WTC11 (cell line): ENCODE data around the gene NRXN2. TPM values are rescaled to one million over a fixed set of nuclear protein-coding genes. Genes with fewer than 3 reads are reported as not detected.

ENCODE experiments used
- ATAC-seq: fragments of 200-7000 bp; cut with Tn5 transposase; 2 replicates; pipeline ENCODE4 v1.10.0; 2021; ENCODE audit warnings: mild to moderate bottlenecking, moderate library complexity
- CTCF ChIA-PET: fragments of 300-600 bp; sonication (Branson Sonifier 250); formaldehyde crosslinking; loops from one replicate; lab custom pipeline; 2021; ENCODE audit warnings: antibody characterized with exemption; lab: Charles Lee
- POLR2A ChIA-PET: fragments of 350-600 bp; sonication (Branson Sonifier 250); formaldehyde crosslinking; loops from one replicate; lab custom pipeline; 2021; ENCODE audit warnings: antibody characterized with exemption; lab: Charles Lee
- DNase-seq: peaks from one replicate; pipeline ENCODE4 v3.0.0; 2021; ENCODE audit warnings: low spot score
- H3K27ac Mint-ChIP-seq: 2 replicates; pipeline ENCODE4 v1.8.0; 2021; ENCODE audit warnings: mixed read lengths
- H3K27me3 Mint-ChIP-seq: 2 replicates; pipeline ENCODE4 v1.8.0; 2021; ENCODE audit warnings: low read depth, mild to moderate bottlenecking, moderate library complexity, mixed read lengths
- H3K36me3 Mint-ChIP-seq: 2 replicates; pipeline ENCODE4 v1.8.0; 2021; ENCODE audit warnings: mixed read lengths
- H3K4me1 Mint-ChIP-seq: 2 replicates; pipeline ENCODE4 v1.8.0; 2022; ENCODE audit warnings: mixed read lengths
- H3K4me3 Mint-ChIP-seq: 2 replicates; pipeline ENCODE4 v1.8.0; 2021; ENCODE audit warnings: mild to moderate bottlenecking, moderate library complexity, mixed read lengths
- H3K9me3 Mint-ChIP-seq: 2 replicates; pipeline ENCODE4 v1.8.0; 2021; ENCODE audit warnings: mixed read lengths
- ETV6 ChIP-seq: sonication (generic); formaldehyde crosslinking; IDR thresholded peaks from 2 replicates; pipeline ENCODE4 v1.8.1; 2022; ENCODE audit warnings: mild to moderate bottlenecking, missing genetic modification reagents
- GABPB1 ChIP-seq: sonication (generic); formaldehyde crosslinking; IDR thresholded peaks from 2 replicates; pipeline ENCODE4 v1.8.1; 2023; ENCODE audit warnings: mild to moderate bottlenecking, missing genetic modification reagents
- HMGA2 ChIP-seq: fragments of 250-450 bp; sonication (Bioruptor Pico); IDR thresholded peaks from 2 replicates; pipeline ENCODE4 v1.4.0; 2021; ENCODE audit warnings: mild to moderate bottlenecking, moderate library complexity
- RORB ChIP-seq: fragments of 250-450 bp; sonication (Bioruptor Pico); IDR thresholded peaks from 2 replicates; pipeline ENCODE4 v1.9.0; 2021; ENCODE audit warnings: mild to moderate bottlenecking
- SMAD4 ChIP-seq: sonication (generic); formaldehyde crosslinking; IDR thresholded peaks from 2 replicates; pipeline ENCODE4 v1.8.0; 2022; ENCODE audit warnings: mild to moderate bottlenecking, missing genetic modification reagents
- SP1 ChIP-seq: sonication (generic); formaldehyde crosslinking; conservative IDR thresholded peaks from 2 replicates; pipeline ENCODE4 v1.8.1; 2022; ENCODE audit warnings: missing genetic modification reagents
- ZNF121 ChIP-seq: sonication (generic); formaldehyde crosslinking; IDR thresholded peaks from 2 replicates; pipeline ENCODE4 v1.8.0; 2023; ENCODE audit warnings: missing genetic modification reagents
- ZNF423 ChIP-seq: fragments of 250-450 bp; sonication (Bioruptor Pico); IDR thresholded peaks from 2 replicates; pipeline ENCODE4 v2.1.2; 2022; ENCODE audit warnings: mild to moderate bottlenecking, moderate library complexity
- total RNA-seq: library from RNA; stranded (reverse); gene quantifications from 3 replicates; pipeline ENCODE4 v1.2.3, GENCODE V29; 2021
- TF ChIP-seq, protein P1 (sequence below): sonication (generic); formaldehyde crosslinking; IDR thresholded peaks from 2 replicates; pipeline ENCODE4 v1.8.0; 2022; ENCODE audit warnings: mild to moderate bottlenecking, missing genetic modification reagents
- TF ChIP-seq, protein P2 (sequence below): sonication (generic); formaldehyde crosslinking; IDR thresholded peaks from 2 replicates; pipeline ENCODE4 v1.8.0; 2022; ENCODE audit warnings: mild to moderate bottlenecking, missing genetic modification reagents
- TF ChIP-seq, protein P3 (sequence below): sonication (generic); formaldehyde crosslinking; IDR thresholded peaks from 2 replicates; pipeline ENCODE4 v1.8.1; 2023; ENCODE audit warnings: mild to moderate bottlenecking, missing genetic modification reagents, moderate library complexity
- TF ChIP-seq, protein P4 (sequence below): sonication (generic); formaldehyde crosslinking; IDR thresholded peaks from 2 replicates; pipeline ENCODE4 v1.8.0; 2023; ENCODE audit warnings: missing genetic modification reagents
- TF ChIP-seq, protein P5 (sequence below): sonication (generic); formaldehyde crosslinking; IDR thresholded peaks from 2 replicates; pipeline ENCODE4 v1.8.0; 2022; ENCODE audit warnings: mild to moderate bottlenecking, missing genetic modification reagents
- TF ChIP-seq, protein P6 (sequence below): sonication (generic); formaldehyde crosslinking; IDR thresholded peaks from 2 replicates; pipeline ENCODE4 v1.8.1; 2023; ENCODE audit warnings: mild to moderate bottlenecking, missing genetic modification reagents, borderline replicate concordance
- TF ChIP-seq, protein P7 (sequence below): sonication (generic); formaldehyde crosslinking; IDR thresholded peaks from 2 replicates; pipeline ENCODE4 v1.8.1; 2022; ENCODE audit warnings: mild to moderate bottlenecking, missing genetic modification reagents, moderate library complexity, borderline replicate concordance
- TF ChIP-seq, protein P8 (sequence below): sonication (generic); formaldehyde crosslinking; conservative IDR thresholded peaks from 2 replicates; pipeline ENCODE4 v1.8.1; 2023; ENCODE audit warnings: mild to moderate bottlenecking, low read depth, missing genetic modification reagents, moderate library complexity

The NRXN2 gene
- total RNA-seq, 1 experiment from 2014 or later: 8.6 TPM

DNA sequence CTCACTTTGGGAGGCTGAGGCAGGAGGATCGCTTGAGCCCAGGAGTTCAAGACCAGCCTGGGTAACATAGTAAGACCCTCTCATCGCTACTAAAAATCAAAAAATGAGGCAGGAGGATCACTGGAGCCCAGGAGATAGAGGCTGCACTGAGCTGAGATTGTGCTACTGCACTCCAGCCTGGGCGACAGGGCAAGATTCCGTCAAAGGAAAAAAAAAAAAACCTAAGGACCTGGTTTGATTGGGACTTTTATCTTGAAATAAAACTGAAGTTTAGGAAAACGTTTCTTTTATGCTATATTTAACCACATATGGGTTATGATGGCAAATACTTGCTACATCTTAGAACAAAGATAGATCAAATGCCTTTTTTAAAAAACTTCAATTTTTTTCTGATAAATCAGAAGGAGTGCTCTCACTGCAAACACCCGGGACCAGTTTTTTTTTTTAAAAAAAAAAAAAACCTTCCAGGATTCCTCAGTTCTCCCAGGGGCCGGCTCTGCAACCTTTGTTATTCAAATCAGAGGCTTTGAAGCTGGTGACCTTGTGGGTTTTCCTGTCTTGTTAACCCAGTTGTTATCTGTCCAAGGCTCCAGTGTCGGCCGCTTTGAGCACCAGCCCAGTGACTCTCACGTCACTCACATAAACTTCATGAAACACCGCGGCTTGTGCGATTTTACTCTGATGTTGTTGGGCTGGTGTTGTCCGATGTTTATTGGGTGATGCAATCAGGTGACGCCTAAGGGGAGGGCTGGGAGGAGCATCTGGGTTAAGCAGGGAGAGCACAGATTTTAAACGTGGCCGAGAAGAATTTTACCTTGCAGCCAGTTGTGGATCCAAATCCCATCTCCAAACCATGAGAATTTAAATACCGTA, 156.7 kb downstream of the NRXN2 start:
- DNase-seq: peak; percentile 59
- Mint-ChIP-seq H3K4me1 (peaks cover 28% of the 10 kb centered on the region), H3K36me3 (no peaks in the 10 kb centered on the region), H3K27ac (peak overlapping the region; percentile 99), H3K27me3 (no peaks in the 10 kb centered on the region), H3K4me3 (peak overlapping the region; percentile 64), H3K9me3 (no peaks in the 10 kb centered on the region)
- ChIA-PET POLR2A (interaction anchor here (0.6 to 1.0 kb wide), 3 partner anchors 77 to 417 kb away, joined by 3 to 4 read pairs (median 3); no protein-coding TSS in a partner anchor), CTCF (interaction anchor here (0.5 to 7.1 kb wide), 38 partner anchors 7 to 432 kb away, joined by 3 to 97 read pairs (median 4); partner anchors contain the start of genes PRDX5, RASGRP2, RPS6KA4 and TRMT112)
- TF ChIP-seq, protein P1, sequence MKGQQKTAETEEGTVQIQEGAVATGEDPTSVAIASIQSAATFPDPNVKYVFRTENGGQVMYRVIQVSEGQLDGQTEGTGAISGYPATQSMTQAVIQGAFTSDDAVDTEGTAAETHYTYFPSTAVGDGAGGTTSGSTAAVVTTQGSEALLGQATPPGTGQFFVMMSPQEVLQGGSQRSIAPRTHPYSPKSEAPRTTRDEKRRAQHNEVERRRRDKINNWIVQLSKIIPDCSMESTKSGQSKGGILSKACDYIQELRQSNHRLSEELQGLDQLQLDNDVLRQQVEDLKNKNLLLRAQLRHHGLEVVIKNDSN (CRISPR knock-in tag): peak; percentile 72
- TF ChIP-seq RORB (CRISPR knock-in tag) (no peak), GABPB1 (peak; percentile 98), HMGA2 (CRISPR knock-in tag) (no peak), ETV6 (CRISPR knock-in tag) (peak; percentile 47; the same call in 1 of the 2 replicates), ZNF121 (no peak)
- TF ChIP-seq, protein P2, sequence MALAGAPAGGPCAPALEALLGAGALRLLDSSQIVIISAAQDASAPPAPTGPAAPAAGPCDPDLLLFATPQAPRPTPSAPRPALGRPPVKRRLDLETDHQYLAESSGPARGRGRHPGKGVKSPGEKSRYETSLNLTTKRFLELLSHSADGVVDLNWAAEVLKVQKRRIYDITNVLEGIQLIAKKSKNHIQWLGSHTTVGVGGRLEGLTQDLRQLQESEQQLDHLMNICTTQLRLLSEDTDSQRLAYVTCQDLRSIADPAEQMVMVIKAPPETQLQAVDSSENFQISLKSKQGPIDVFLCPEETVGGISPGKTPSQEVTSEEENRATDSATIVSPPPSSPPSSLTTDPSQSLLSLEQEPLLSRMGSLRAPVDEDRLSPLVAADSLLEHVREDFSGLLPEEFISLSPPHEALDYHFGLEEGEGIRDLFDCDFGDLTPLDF (CRISPR knock-in tag): no peak
- TF ChIP-seq, protein P3, sequence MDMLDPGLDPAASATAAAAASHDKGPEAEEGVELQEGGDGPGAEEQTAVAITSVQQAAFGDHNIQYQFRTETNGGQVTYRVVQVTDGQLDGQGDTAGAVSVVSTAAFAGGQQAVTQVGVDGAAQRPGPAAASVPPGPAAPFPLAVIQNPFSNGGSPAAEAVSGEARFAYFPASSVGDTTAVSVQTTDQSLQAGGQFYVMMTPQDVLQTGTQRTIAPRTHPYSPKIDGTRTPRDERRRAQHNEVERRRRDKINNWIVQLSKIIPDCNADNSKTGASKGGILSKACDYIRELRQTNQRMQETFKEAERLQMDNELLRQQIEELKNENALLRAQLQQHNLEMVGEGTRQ (CRISPR knock-in tag): peak; percentile 76
- TF ChIP-seq, protein P4, sequence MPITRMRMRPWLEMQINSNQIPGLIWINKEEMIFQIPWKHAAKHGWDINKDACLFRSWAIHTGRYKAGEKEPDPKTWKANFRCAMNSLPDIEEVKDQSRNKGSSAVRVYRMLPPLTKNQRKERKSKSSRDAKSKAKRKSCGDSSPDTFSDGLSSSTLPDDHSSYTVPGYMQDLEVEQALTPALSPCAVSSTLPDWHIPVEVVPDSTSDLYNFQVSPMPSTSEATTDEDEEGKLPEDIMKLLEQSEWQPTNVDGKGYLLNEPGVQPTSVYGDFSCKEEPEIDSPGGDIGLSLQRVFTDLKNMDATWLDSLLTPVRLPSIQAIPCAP (CRISPR knock-in tag): no peak
- TF ChIP-seq, protein P5, sequence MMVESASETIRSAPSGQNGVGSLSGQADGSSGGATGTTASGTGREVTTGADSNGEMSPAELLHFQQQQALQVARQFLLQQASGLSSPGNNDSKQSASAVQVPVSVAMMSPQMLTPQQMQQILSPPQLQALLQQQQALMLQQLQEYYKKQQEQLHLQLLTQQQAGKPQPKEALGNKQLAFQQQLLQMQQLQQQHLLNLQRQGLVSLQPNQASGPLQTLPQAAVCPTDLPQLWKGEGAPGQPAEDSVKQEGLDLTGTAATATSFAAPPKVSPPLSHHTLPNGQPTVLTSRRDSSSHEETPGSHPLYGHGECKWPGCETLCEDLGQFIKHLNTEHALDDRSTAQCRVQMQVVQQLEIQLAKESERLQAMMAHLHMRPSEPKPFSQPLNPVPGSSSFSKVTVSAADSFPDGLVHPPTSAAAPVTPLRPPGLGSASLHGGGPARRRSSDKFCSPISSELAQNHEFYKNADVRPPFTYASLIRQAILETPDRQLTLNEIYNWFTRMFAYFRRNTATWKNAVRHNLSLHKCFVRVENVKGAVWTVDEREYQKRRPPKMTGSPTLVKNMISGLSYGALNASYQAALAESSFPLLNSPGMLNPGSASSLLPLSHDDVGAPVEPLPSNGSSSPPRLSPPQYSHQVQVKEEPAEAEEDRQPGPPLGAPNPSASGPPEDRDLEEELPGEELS (CRISPR knock-in tag): peak; percentile 27; the same call in 1 of the 2 replicates
- ATAC-seq: peak; percentile 45

DNA sequence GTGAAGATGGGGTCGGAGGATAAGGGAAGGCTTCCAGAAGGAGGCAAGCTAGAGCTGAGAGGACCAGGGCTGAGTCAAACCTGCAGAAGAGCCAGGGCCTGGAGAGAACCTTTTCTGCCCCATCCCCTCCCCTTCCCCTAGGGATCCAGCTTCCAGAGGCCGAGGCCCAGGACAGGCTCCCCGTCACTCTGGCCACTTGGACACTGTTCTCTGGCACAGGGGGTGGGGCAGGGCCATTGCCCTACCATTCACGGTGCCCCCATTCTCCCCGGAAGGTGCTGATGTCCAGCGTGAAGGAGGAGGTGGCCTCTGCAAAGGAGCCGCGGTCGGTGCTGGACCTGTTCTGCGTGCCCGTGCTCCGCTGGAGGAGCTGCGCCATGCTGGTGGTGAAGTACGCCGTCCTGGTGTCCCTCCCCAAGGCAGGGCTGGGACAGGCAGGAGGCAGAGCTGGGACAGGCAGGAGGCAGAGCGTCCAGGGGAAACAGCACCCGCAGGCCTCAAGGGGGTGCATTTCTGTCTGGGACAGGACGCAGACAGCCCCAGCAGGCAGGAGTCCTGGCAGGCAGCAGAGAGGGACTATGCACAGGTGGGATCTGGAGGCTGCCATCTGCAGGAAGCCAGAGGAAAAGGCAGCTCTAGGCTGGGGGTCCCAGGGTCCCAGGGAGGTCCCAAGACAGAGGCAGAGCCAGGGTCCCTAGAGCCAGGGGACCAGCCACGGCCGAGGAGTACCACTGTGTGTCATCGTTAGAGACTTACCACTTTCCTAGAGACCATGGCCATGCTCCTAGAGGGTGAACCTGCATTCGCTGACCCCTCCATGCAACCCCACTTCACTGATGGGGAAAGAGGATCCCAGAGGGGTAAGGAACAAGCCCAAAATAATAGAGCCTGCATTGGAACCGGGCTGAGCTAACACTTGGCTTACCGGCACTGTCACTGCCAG, 157.8 kb downstream of the NRXN2 start:
- H3K4me1 Mint-ChIP-seq: peaks cover 35% of the 10 kb centered on the region
- no peaks in the 10 kb centered on the region for H3K27me3 Mint-ChIP-seq
- H3K36me3 Mint-ChIP-seq: no peaks in the 10 kb centered on the region
- ATAC-seq (peak; percentile 78), DNase-seq (peak; percentile 78)
- H3K4me3 Mint-ChIP-seq: peak overlapping the region; percentile 64; the same call in 1 of the 2 replicates
- ChIA-PET CTCF (interaction anchor here (0.5 to 7.1 kb wide), 35 partner anchors 7 to 433 kb away, joined by 3 to 97 read pairs (median 4); partner anchors contain the start of genes RASGRP2 and RPS6KA4), POLR2A (interaction anchor here (0.6 to 1.0 kb wide), 2 partner anchors 78 to 81 kb away, joined by 3 to 4 read pairs; no protein-coding TSS in a partner anchor)
- no peaks in the 10 kb centered on the region for H3K9me3 Mint-ChIP-seq
- peak overlapping the region; percentile 99 for H3K27ac Mint-ChIP-seq
- TF ChIP-seq ZNF423 (no peak), SMAD4 (CRISPR knock-in tag) (no peak), SP1 (no peak)
- TF ChIP-seq, protein P6, sequence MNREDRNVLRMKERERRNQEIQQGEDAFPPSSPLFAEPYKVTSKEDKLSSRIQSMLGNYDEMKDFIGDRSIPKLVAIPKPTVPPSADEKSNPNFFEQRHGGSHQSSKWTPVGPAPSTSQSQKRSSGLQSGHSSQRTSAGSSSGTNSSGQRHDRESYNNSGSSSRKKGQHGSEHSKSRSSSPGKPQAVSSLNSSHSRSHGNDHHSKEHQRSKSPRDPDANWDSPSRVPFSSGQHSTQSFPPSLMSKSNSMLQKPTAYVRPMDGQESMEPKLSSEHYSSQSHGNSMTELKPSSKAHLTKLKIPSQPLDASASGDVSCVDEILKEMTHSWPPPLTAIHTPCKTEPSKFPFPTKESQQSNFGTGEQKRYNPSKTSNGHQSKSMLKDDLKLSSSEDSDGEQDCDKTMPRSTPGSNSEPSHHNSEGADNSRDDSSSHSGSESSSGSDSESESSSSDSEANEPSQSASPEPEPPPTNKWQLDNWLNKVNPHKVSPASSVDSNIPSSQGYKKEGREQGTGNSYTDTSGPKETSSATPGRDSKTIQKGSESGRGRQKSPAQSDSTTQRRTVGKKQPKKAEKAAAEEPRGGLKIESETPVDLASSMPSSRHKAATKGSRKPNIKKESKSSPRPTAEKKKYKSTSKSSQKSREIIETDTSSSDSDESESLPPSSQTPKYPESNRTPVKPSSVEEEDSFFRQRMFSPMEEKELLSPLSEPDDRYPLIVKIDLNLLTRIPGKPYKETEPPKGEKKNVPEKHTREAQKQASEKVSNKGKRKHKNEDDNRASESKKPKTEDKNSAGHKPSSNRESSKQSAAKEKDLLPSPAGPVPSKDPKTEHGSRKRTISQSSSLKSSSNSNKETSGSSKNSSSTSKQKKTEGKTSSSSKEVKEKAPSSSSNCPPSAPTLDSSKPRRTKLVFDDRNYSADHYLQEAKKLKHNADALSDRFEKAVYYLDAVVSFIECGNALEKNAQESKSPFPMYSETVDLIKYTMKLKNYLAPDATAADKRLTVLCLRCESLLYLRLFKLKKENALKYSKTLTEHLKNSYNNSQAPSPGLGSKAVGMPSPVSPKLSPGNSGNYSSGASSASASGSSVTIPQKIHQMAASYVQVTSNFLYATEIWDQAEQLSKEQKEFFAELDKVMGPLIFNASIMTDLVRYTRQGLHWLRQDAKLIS (CRISPR knock-in tag): no peak
- TF ChIP-seq, protein P7, sequence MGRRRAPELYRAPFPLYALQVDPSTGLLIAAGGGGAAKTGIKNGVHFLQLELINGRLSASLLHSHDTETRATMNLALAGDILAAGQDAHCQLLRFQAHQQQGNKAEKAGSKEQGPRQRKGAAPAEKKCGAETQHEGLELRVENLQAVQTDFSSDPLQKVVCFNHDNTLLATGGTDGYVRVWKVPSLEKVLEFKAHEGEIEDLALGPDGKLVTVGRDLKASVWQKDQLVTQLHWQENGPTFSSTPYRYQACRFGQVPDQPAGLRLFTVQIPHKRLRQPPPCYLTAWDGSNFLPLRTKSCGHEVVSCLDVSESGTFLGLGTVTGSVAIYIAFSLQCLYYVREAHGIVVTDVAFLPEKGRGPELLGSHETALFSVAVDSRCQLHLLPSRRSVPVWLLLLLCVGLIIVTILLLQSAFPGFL (CRISPR knock-in tag): no peak
- TF ChIP-seq, protein P8, sequence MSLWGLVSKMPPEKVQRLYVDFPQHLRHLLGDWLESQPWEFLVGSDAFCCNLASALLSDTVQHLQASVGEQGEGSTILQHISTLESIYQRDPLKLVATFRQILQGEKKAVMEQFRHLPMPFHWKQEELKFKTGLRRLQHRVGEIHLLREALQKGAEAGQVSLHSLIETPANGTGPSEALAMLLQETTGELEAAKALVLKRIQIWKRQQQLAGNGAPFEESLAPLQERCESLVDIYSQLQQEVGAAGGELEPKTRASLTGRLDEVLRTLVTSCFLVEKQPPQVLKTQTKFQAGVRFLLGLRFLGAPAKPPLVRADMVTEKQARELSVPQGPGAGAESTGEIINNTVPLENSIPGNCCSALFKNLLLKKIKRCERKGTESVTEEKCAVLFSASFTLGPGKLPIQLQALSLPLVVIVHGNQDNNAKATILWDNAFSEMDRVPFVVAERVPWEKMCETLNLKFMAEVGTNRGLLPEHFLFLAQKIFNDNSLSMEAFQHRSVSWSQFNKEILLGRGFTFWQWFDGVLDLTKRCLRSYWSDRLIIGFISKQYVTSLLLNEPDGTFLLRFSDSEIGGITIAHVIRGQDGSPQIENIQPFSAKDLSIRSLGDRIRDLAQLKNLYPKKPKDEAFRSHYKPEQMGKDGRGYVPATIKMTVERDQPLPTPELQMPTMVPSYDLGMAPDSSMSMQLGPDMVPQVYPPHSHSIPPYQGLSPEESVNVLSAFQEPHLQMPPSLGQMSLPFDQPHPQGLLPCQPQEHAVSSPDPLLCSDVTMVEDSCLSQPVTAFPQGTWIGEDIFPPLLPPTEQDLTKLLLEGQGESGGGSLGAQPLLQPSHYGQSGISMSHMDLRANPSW: no peak
